ENCODE data around the gene GALNT12. TPM values are rescaled to one million over a fixed set of nuclear protein-coding genes. Genes with fewer than 3 reads are reported as not detected.

Gene GALNT12
- total RNA-seq, 3 donors from 2014 or later, result 2.6 to 6.6 (median 3.9) TPM

GRCh38 chr9:98825414-98825813 is 17.9 kb downstream of the GALNT12 start:
- no peaks in the 10 kb centered on the region for H3K36me3 ChIP-seq
- H3K9me3 ChIP-seq, result no peaks in the 10 kb centered on the region
- H3K4me3 ChIP-seq, result no peak overlapping the region
- TF ChIP-seq POLR2AphosphoS5 (IDR thresholded peaks at IDR 0.05) (no peak), CTCF (IDR thresholded peaks at IDR 0.05) (no peak), POLR2A (IDR thresholded peaks at IDR 0.05) (no peak)
- no peaks in the 10 kb centered on the region for H3K27me3 ChIP-seq
- intact Hi-C loops (cut with DNase I; ENCODE audit: low total_unique reads), result no loop called here
- H3K4me1 ChIP-seq, result no peaks in the 10 kb centered on the region
- no peak for DNase-seq (ENCODE audit: low spot score in 2 of 2)
- H3K27ac ChIP-seq, result no peak overlapping the region

GRCh38 chr9:98826716-98827115 is 19.2 kb downstream of the GALNT12 start:
- Histone ChIP-seq H3K27ac (no peak overlapping the region), H3K27me3 (no peaks in the 10 kb centered on the region), H3K36me3 (no peaks in the 10 kb centered on the region), H3K4me1 (no peaks in the 10 kb centered on the region), H3K9me3 (no peaks in the 10 kb centered on the region), H3K4me3 (no peak overlapping the region)
- DNase-seq (ENCODE audit: low spot score in 2 of 2), result no peak
- intact Hi-C loops (cut with DNase I; ENCODE audit: low total_unique reads), result no loop called here
- TF ChIP-seq CTCF (IDR thresholded peaks at IDR 0.05) (no peak), POLR2A (IDR thresholded peaks at IDR 0.05) (no peak), POLR2AphosphoS5 (IDR thresholded peaks at IDR 0.05) (no peak)

GRCh38 chr9:98829766-98830165 is 22.3 kb downstream of the GALNT12 start:
- no peaks in the 10 kb centered on the region for H3K36me3 ChIP-seq
- no peak overlapping the region for H3K4me3 ChIP-seq
- no peaks in the 10 kb centered on the region for H3K4me1 ChIP-seq
- no peaks in the 10 kb centered on the region for H3K9me3 ChIP-seq
- DNase-seq (ENCODE audit: low spot score in 2 of 2), result no peak
- H3K27ac ChIP-seq, result no peak overlapping the region
- no peaks in the 10 kb centered on the region for H3K27me3 ChIP-seq
- intact Hi-C loops (cut with DNase I; ENCODE audit: low total_unique reads), result no loop called here
- TF ChIP-seq POLR2A (IDR thresholded peaks at IDR 0.05) (no peak), POLR2AphosphoS5 (IDR thresholded peaks at IDR 0.05) (no peak), CTCF (IDR thresholded peaks at IDR 0.05) (no peak)

- no peaks in the 10 kb centered on the region for H3K27me3 ChIP-seq
- H3K4me1 ChIP-seq, result no peaks in the 10 kb centered on the region
- no peaks in the 10 kb centered on the region for H3K36me3 ChIP-seq
- H3K27ac ChIP-seq, result no peak overlapping the region
- DNase-seq (ENCODE audit: low spot score in 2 of 2), result no peak
- TF ChIP-seq POLR2AphosphoS5 (IDR thresholded peaks at IDR 0.05) (no peak), CTCF (IDR thresholded peaks at IDR 0.05) (no peak)
- no peaks in the 10 kb centered on the region for H3K9me3 ChIP-seq
- H3K4me3 ChIP-seq, result no peak overlapping the region
- intact Hi-C loops (cut with DNase I; ENCODE audit: low total_unique reads), result no loop called here
These were observed 23.1 kb downstream of the GALNT12 start for GRCh38 chr9:98830554-98830953.

GRCh38 chr9:98831696-98832095 is 24.2 kb downstream of the GALNT12 start:
- TF ChIP-seq POLR2A (IDR thresholded peaks at IDR 0.05) (no peak), CTCF (IDR thresholded peaks at IDR 0.05) (no peak), POLR2AphosphoS5 (IDR thresholded peaks at IDR 0.05) (no peak)
- H3K4me1 ChIP-seq, result no peaks in the 10 kb centered on the region
- H3K27me3 ChIP-seq, result no peaks in the 10 kb centered on the region
- H3K36me3 ChIP-seq, result no peaks in the 10 kb centered on the region
- H3K9me3 ChIP-seq, result no peaks in the 10 kb centered on the region
- intact Hi-C loops (cut with DNase I; ENCODE audit: low total_unique reads), result no loop called here
- H3K27ac ChIP-seq, result no peak overlapping the region
- H3K4me3 ChIP-seq, result no peak overlapping the region
- DNase-seq (ENCODE audit: low spot score in 2 of 2), result no peak

Measured in breast epithelium (tissue), 4 donors.